GM18907 (cell line): ENCODE measurements around the gene OVOL1.
"Not testable (repeated sequence)": the region's sequence is repeated elsewhere in the genome, so short reads cannot be mapped to it uniquely, and the experiment has no call there.

Experiments used
- ATAC-seq: cut with Tn5 transposase; IDR thresholded peaks from one replicate; pipeline ENCODE4 v1.9.1; 2021; ENCODE audit warnings: mild to moderate bottlenecking, moderate library complexity; ENCODE audit not compliant: unreplicated experiment

OVOL1 gene

GRCh38 chr11:65786786-65787636, at the start of gene OVOL1:
OVOL1 (plus strand) TSS chr11:65787063; CDS start chr11:65787374, 311 bp downstream.
- ATAC-seq, result no peak

GRCh38 chr11:65739022-65739421, 47.8 kb upstream of the OVOL1 start:
- ATAC-seq, result no peak

GRCh38 chr11:65741185-65741584, 45.7 kb upstream of the OVOL1 start:
- no peak for ATAC-seq

- ATAC-seq, result no peak
These were observed 44.5 kb upstream of the OVOL1 start for GRCh38 chr11:65742353-65742752.

GRCh38 chr11:65743681-65744025, 43.2 kb upstream of the OVOL1 start:
- ATAC-seq, result no peak

GRCh38 chr11:65744026-65744698, 42.7 kb upstream of the OVOL1 start:
- no peak for ATAC-seq

GRCh38 chr11:65744699-65745042, 42.2 kb upstream of the OVOL1 start:
- ATAC-seq, result no peak

GRCh38 chr11:65745049-65745448, 41.8 kb upstream of the OVOL1 start:
- no peak for ATAC-seq

- ATAC-seq, result not testable (repeated sequence)
These were observed 24.7 kb upstream of the OVOL1 start for GRCh38 chr11:65762169-65762568.

- ATAC-seq, result not testable (repeated sequence)
These were observed 24.0 kb upstream of the OVOL1 start for GRCh38 chr11:65762816-65763215.

GRCh38 chr11:65764434-65764833, 22.4 kb upstream of the OVOL1 start:
- no peak for ATAC-seq

- no peak for ATAC-seq
These were observed 20.3 kb upstream of the OVOL1 start for GRCh38 chr11:65766535-65766934.

- ATAC-seq, result no peak
These were observed 19.5 kb upstream of the OVOL1 start for GRCh38 chr11:65767406-65767805.

GRCh38 chr11:65767806-65768205, 19.1 kb upstream of the OVOL1 start:
- ATAC-seq, result not testable (repeated sequence)

- ATAC-seq, result no peak
These were observed 15.8 kb upstream of the OVOL1 start for GRCh38 chr11:65770951-65771567.

- ATAC-seq, result no peak
These were observed 15.2 kb upstream of the OVOL1 start for GRCh38 chr11:65771589-65772112.

GRCh38 chr11:65773784-65774411, 13.0 kb upstream of the OVOL1 start:
- ATAC-seq, result no peak

- ATAC-seq, result no peak
These were observed 12.1 kb upstream of the OVOL1 start for GRCh38 chr11:65774525-65775306.

- no peak for ATAC-seq
These were observed 10.7 kb upstream of the OVOL1 start for GRCh38 chr11:65776196-65776595.

- no peak for ATAC-seq
These were observed 10.1 kb upstream of the OVOL1 start for GRCh38 chr11:65776710-65777141.
